K562 (cell line): ENCODE measurements around the gene FGF11. TPM values are rescaled to one million over a fixed set of nuclear protein-coding genes. Genes with fewer than 3 reads are reported as not detected.

Experiments used
- ATAC-seq: fragments of 200-7000 bp; cut with Tn5 transposase; 3 replicates; pipeline ENCODE4 v1.9.1; 2020; ENCODE audit warnings: moderate library complexity
- BruUV-seq: library from RNA; stranded (reverse); fragments of 400-500 nt; replicated peaks from 2 replicates; lab custom pipeline; 2021; lab: Mats Ljungman, UMichigan
- CTCF ChIA-PET: fragments of 300-600 bp; formaldehyde crosslinking; extraction: SDS; loops from one replicate; lab custom pipeline; 2021; ENCODE audit warnings: low intra/inter-chr PET ratio; lab: Yijun Ruan, JAX
- POLR2A ChIA-PET: fragments of 300-600, 350-650 bp; sonication (Branson Sonifier 250); formaldehyde crosslinking; extraction: SDS; loops from one replicate; lab custom pipeline; 2021; ENCODE audit warnings: antibody characterized with exemption, inconsistent platforms; lab: Yijun Ruan, JAX
- DNase-seq, 4 experiments: peaks; one replicate each; pipeline versions ENCODE4 v3.0.0 to v3.0.0-alpha.2; 2011 to 2018; ENCODE audit warnings: low spot score in 3 of 4, mixed read lengths in 3 of 4; ENCODE audit errors: extremely low read depth in 1 of 4
- FAIRE-seq: peaks from 2 replicates; lab custom pipeline; 2011; peaks lifted over from hg19 to GRCh38; lab: Jason Lieb, UNC
- H2AFZ ChIP-seq: 2 replicates; pipeline ENCODE4 v1.6.0; 2011; ENCODE audit warnings: low read depth, low read length, control low read depth, inconsistent platforms
- H3K27ac ChIP-seq: fragments of 200-600 bp; 3 replicates; pipeline ENCODE4 v1.8.0; 2011; ENCODE audit warnings: low read depth, mild to moderate bottlenecking, control low read depth, inconsistent platforms, low read length, moderate library complexity, mixed read lengths; ENCODE audit errors: extremely low read depth
- H3K27me3 ChIP-seq, 2 experiments: fragments of 300-600 bp in 1 of 2; 2 replicates in 1 of 2; 3 replicates in 1 of 2; pipeline versions ENCODE4 v1.6.0 to v1.8.0; 2011; ENCODE audit warnings: inconsistent platforms in 2 of 2, low read length in 2 of 2, mild to moderate bottlenecking in 1 of 2, mixed read lengths in 1 of 2, moderate library complexity in 1 of 2; ENCODE audit not compliant: control insufficient read depth in 2 of 2, insufficient read depth in 2 of 2
- H3K36me3 ChIP-seq: fragments of 300-600 bp; 3 replicates; pipeline ENCODE4 v1.8.0; 2011; ENCODE audit warnings: mild to moderate bottlenecking, low read length, inconsistent platforms; ENCODE audit not compliant: control insufficient read depth, insufficient read depth
- H3K4me1 ChIP-seq, 2 experiments: fragments of 200-600 bp in 1 of 2; replicated peaks in 1 of 2; 2 replicates in 1 of 2; 3 replicates in 1 of 2; pipeline versions ENCODE4 v1.5.1 to v1.8.0; 2011; ENCODE audit warnings: inconsistent platforms in 2 of 2, low read length in 2 of 2, mild to moderate bottlenecking in 1 of 2, mixed read lengths in 1 of 2, moderate library complexity in 1 of 2; ENCODE audit not compliant: control insufficient read depth in 2 of 2, insufficient read depth in 2 of 2
- H3K4me2 ChIP-seq: 2 replicates; pipeline ENCODE4 v1.6.1; 2011; ENCODE audit warnings: low read length, control low read depth, inconsistent platforms, mixed read lengths; ENCODE audit not compliant: insufficient read depth
- H3K4me3 ChIP-seq: fragments of 200-600 bp; sonication (generic), shearing (Covaris generic); 2 replicates; pipeline ENCODE4 v1.5.1; 2016; ENCODE audit warnings: control low read depth, inconsistent platforms
- H3K79me2 ChIP-seq: fragments of 200-600 bp; 3 replicates; pipeline ENCODE4 v1.8.0; 2011; ENCODE audit warnings: low read length, inconsistent platforms; ENCODE audit not compliant: control insufficient read depth, insufficient read depth
- H3K9ac ChIP-seq, 2 experiments: 2 replicates each; pipeline versions ENCODE4 v1.6.0 to v1.6.1; 2011; ENCODE audit warnings: low read depth in 2 of 2, low read length in 2 of 2, control low read depth in 1 of 2, inconsistent platforms in 1 of 2, mild to moderate bottlenecking in 1 of 2, mixed read lengths in 1 of 2; ENCODE audit not compliant: insufficient read depth in 1 of 2
- H3K9me1 ChIP-seq: one replicate; pipeline ENCODE4 v1.6.0; 2011; ENCODE audit warnings: inconsistent platforms, mild to moderate bottlenecking, low read length, moderate library complexity; ENCODE audit not compliant: control insufficient read depth, insufficient read depth
- H3K9me3 ChIP-seq: replicated peaks from 2 replicates; pipeline ENCODE4 v1.5.1; 2011; ENCODE audit warnings: low read depth, low read length, inconsistent platforms; ENCODE audit not compliant: control insufficient read depth, insufficient read depth
- H4K20me1 ChIP-seq: replicated peaks from 2 replicates; pipeline ENCODE4 v1.6.1; 2011; ENCODE audit warnings: low read length, inconsistent platforms, mixed read lengths; ENCODE audit not compliant: control insufficient read depth, insufficient read depth
- ARID4B ChIP-seq: sonication (generic); formaldehyde crosslinking; IDR thresholded peaks from 2 replicates; pipeline ENCODE4 v1.8.0; 2022; ENCODE audit warnings: mild to moderate bottlenecking, missing genetic modification reagents
- CREB3L1 ChIP-seq: fragments of 450-650 bp; IDR thresholded peaks from 2 replicates; pipeline ENCODE4 v1.6.1; 2014; ENCODE audit warnings: low read depth, mild to moderate bottlenecking, moderate library complexity, borderline replicate concordance
- WGBS: fragments of 100-300 bp; shearing (Covaris generic); methylation state at CpG from one replicate; pipeline ENCODE4 v1.1.6; 2016; ENCODE audit warnings: low coverage, mixed read lengths; ENCODE audit not compliant: insufficient coverage; ENCODE audit errors: missing lambda C conversion rate; 5-methylcytosine and 5-hydroxymethylcytosine counted together
- in situ Hi-C: fragments of 300-500 bp; cut with MboI; formaldehyde crosslinking; loops from 4 replicates; pipeline ENCODE4 v1.15.0; 2018; ENCODE audit warnings: inconsistent platforms, mixed read lengths
- intact Hi-C: fragments of 100-400 bp; cut with micrococcal nuclease; formaldehyde crosslinking; loops from 2 replicates; pipeline ENCODE4 v1.14.2; 2022
- polyA plus RNA-seq, 8 experiments: library from polyadenylated mRNA; depleted of rRNA in 4 of 8; stranded (reverse) in 5 of 8; unstranded in 3 of 8; fragments of >200 nt; fragmentation: Nextera tagmentation in 2 of 8; fragmentation: Illumina TruSeq in 1 of 8; extraction: Ambion mirVana in 2 of 8; extraction: Trizol in 1 of 8; gene quantifications; 2 replicates each; pipeline versions ENCODE4 v1.2.1 to v1.2.3, GENCODE V29; 2011 to 2014; ENCODE audit warnings: inconsistent platforms in 1 of 8, missing spikeins in 1 of 8
- total RNA-seq, 7 experiments: library from RNA; depleted of rRNA in 6 of 7; stranded (reverse); fragments of >200 nt in 6 of 7; fragmentation: Illumina TruSeq in 2 of 7; extraction: Trizol in 2 of 7; gene quantifications; 2 replicates each; pipeline versions ENCODE4 v1.2.1 to v1.2.3, GENCODE V29; 2011 to 2021; ENCODE audit warnings: low replicate concordance in 1 of 7

The FGF11 gene
- total and polyA plus RNA-seq, 9 of the 15 experiments (the other 6 are each of a cell fraction or from before 2014, with no cell fraction given) = 1.2 to 7.5 (median 3.0) TPM

- Histone ChIP-seq H4K20me1 (no peaks in the 10 kb centered on the region), H3K27ac (peak overlapping the region; percentile 69), H3K36me3 (peaks cover 3% of the 10 kb centered on the region; the same call in 1 of the 3 replicates), H3K27me3 (no peaks in the 10 kb centered on the region), H3K4me3 (peak overlapping the region; percentile 68), H3K4me2 (peak overlapping the region; percentile 79), H3K4me1 (peaks cover 11 to 25% of the 10 kb centered on the region in 2 experiments; a peak in 3 of 5 replicates), H3K79me2 (peaks cover 8% of the 10 kb centered on the region; the same call in 2 of the 3 replicates)
- 17% methylated on average over 12 of the region's 16 CpGs for WGBS
- in situ Hi-C loops (no loop called here), intact Hi-C loops (loop anchor here (5.0 kb wide), 2 partner anchors 34 to 79 kb away; partner anchors contain the start of genes FGF11, POLR2A, SLC35G6 and TMEM102)
- ATAC-seq (peak; percentile 4; the same call in 2 of the 3 replicates), FAIRE-seq (no peak), DNase-seq (peak in 3 of 4 experiments; percentile 51 to 57 (median 55))
- ChIA-PET POLR2A (interaction anchor here (0.6 to 1.8 kb wide), 9 partner anchors 17 to 194 kb away, joined by 3 to 23 read pairs (median 3); partner anchors contain the start of genes POLR2A, TNK1 and ZBTB4), CTCF (no interaction called here)
- TF ChIP-seq ARID4B (0 out of 2 replicates have a peak, but pooled peaks have one; percentile 20), CREB3L1 (no peak)
- TF ChIP-seq, all 486 proteins: peak for 1
- H3K9ac ChIP-seq = peak overlapping the region; percentile 75 to 85
- H3K9me3 ChIP-seq = no peaks in the 10 kb centered on the region
- BruUV-seq = TSS peak; percentile 86
- H3K9me1 ChIP-seq = no peaks in the 10 kb centered on the region
- peak overlapping the region; percentile 90 for H2AFZ ChIP-seq
Measured at GRCh38 chr17:7403043-7403726, 36.1 kb upstream of the FGF11 start.
